ENCODE measurements around the gene UNC5CL. TPM values are rescaled to one million over a fixed set of nuclear protein-coding genes. Genes with fewer than 3 reads are reported as not detected.

The UNC5CL gene
- total RNA-seq (2022; extraction: Qiagen RNA extraction; ENCODE audit: low read depth) = 0.30 to 0.57 TPM (median 0.42 TPM) in 5 replicates

GRCh38 chr6:41039060-41039998, at the start of gene UNC5CL:
UNC5CL (minus strand) TSS chr6:41039221; CDS start chr6:41035074, 4,147 bp downstream.

DNA sequence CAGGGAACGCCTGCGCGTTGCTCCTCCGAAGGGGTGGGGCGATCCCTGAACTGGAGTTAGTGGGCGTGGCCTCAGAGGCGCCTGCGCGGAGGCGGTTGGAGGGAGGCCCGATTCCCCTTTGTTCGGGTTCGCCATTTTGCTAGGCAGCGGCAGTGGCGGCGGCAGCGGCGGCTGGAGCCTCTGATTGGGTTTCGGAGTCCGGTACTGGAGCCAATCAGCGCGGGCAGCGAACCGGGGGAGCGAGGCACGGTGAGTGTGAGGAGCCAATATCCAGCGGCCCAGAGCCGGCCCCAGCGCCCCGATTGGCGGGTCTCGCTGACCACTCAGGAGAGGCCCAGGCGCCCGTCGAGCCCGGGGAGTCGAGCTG, 33.8 kb upstream of the UNC5CL start, which contains the start of gene NFYA:
Gene NFYA (plus strand): TSS at position 139 of the 367 bp plus-strand sequence. CDS start 6,116 bp downstream, outside the sequence.

DNA sequence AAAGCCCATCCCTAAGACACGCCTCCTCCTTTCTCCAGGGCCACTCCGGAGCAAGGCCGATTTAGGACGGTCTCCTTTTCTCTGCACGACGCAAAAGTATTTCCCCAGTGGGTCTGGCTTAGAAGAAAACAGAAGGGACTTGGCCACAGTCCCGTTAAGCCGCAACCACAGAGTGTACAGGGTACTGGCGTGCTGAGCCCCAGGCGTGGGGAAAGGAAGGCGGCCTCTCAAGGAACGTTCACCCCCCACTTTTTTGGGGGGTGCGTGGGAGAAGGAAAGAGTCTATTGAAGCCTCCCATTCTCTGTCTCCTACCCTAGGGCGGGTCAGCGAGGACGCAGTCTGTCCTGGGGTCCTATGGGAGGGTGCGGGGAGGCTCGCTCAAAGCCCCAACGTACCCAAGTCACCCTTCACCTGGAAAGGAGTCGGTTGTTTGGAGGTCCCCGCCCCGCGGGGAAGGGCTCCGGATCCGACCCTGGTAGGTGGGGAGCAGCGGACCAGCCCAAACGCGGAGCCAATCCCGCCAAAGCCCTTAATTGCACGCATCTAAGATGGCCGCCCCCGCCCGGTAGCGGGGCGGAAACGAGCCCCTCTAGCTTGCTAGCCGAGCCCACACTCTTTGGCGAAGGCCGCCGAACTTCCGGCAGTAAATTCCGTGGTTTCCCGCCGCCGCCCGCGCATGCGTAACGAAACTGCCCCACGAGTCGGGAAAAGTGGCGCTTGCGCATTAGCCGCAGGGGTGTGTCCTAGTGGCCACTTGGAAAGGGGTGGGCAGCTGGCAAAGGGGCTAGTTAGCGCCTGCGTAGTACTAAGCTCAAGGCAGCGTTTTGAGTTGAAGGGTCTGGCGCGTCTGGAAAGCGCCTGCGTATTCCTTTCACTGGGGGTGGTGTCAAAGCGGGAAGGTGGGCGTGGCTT, 33.2 kb upstream of the UNC5CL start, which contains the start of gene OARD1:
Gene OARD1 (minus strand): TSS at position 434 of the 913 bp plus-strand sequence. CDS start 722 bp downstream, outside the sequence.

GRCh38 chr6:41053041-41053440, 14.0 kb upstream of the UNC5CL start, which contains the start of gene APOBEC2:
APOBEC2 (plus strand) TSS chr6:41053202; CDS start chr6:41053348, 146 bp downstream.

GRCh38 chr6:41042226-41043055, 3.4 kb upstream of the UNC5CL start, which contains the start of gene TSPO2:
TSPO2 (plus strand) TSS chr6:41042467; CDS start chr6:41042986, 519 bp downstream.

Other genes with a start within 250 kb of the UNC5CL start
- not detected in 5 replicates for gene TSPO2, start 3.2 kb upstream of the UNC5CL start, total RNA-seq (2022; extraction: Qiagen RNA extraction; ENCODE audit: low read depth)
- gene APOBEC2, start 14.0 kb upstream of the UNC5CL start, total RNA-seq (2022; extraction: Qiagen RNA extraction; ENCODE audit: low read depth) = not detected in 5 replicates
- 17.3 to 25.3 TPM (median 19.9 TPM) in 5 replicates for gene OARD1, start 33.1 kb upstream of the UNC5CL start, total RNA-seq (2022; extraction: Qiagen RNA extraction; ENCODE audit: low read depth)
- 10.0 to 14.8 TPM (median 13.5 TPM) in 5 replicates for gene NFYA, start 33.8 kb upstream of the UNC5CL start, total RNA-seq (2022; extraction: Qiagen RNA extraction; ENCODE audit: low read depth)
- not detected in 5 replicates for gene TREML1, start 115.1 kb upstream of the UNC5CL start, total RNA-seq (2022; extraction: Qiagen RNA extraction; ENCODE audit: low read depth)
- gene TREM2, start 123.9 kb upstream of the UNC5CL start, total RNA-seq (2022; extraction: Qiagen RNA extraction; ENCODE audit: low read depth) = not detected in 5 replicates
- gene TREML2, start 161.9 kb upstream of the UNC5CL start, total RNA-seq (2022; extraction: Qiagen RNA extraction; ENCODE audit: low read depth) = not detected in 5 replicates
- gene TREML4, start 189.1 kb upstream of the UNC5CL start, total RNA-seq (2022; extraction: Qiagen RNA extraction; ENCODE audit: low read depth) = not detected in 5 replicates
- 0.22 TPM in 1 of 5 replicates, not detected in the others for gene TREM1, start 247.5 kb upstream of the UNC5CL start, total RNA-seq (2022; extraction: Qiagen RNA extraction; ENCODE audit: low read depth)

Data from A549 treated with RU486 at 1 μM for 4 hours (cell line).